ENCODE data around the gene MYLK.
"Not testable (repeated sequence)": the region's sequence is repeated elsewhere in the genome, so short reads cannot be mapped to it uniquely, and the experiment has no call there.

Gene MYLK

GRCh38 chr3:123884203-123884831, at the start of gene MYLK:
MYLK (minus strand) TSS chr3:123884332; CDS start chr3:123793841, 90,491 bp downstream.
- peak; percentile 8 for DNase-seq

GRCh38 chr3:123930445-123930844, 46.3 kb upstream of the MYLK start:
- DNase-seq, result no peak

GRCh38 chr3:123929325-123929724, 45.2 kb upstream of the MYLK start:
- DNase-seq, result no peak

GRCh38 chr3:123926396-123926795, 42.3 kb upstream of the MYLK start:
- DNase-seq, result no peak

- no peak for DNase-seq
These were observed 36.7 kb upstream of the MYLK start for GRCh38 chr3:123920868-123921267.

- DNase-seq, result no peak
These were observed 36.3 kb upstream of the MYLK start for GRCh38 chr3:123920383-123920782.

GRCh38 chr3:123919353-123919752, 35.2 kb upstream of the MYLK start:
- no peak for DNase-seq

- no peak for DNase-seq
These were observed 30.7 kb upstream of the MYLK start for GRCh38 chr3:123914829-123915228.

GRCh38 chr3:123909785-123910184, 25.7 kb upstream of the MYLK start:
- no peak for DNase-seq

- DNase-seq, result no peak
These were observed 23.6 kb upstream of the MYLK start for GRCh38 chr3:123907720-123908119.

GRCh38 chr3:123899300-123899865, 15.3 kb upstream of the MYLK start:
- DNase-seq, result no peak

GRCh38 chr3:123893012-123893411, 8.9 kb upstream of the MYLK start:
- DNase-seq, result no peak

- no peak for DNase-seq
These were observed 8.1 kb upstream of the MYLK start for GRCh38 chr3:123892195-123892594.

- not testable (repeated sequence) for DNase-seq
These were observed 6.9 kb upstream of the MYLK start for GRCh38 chr3:123890991-123891390.

GRCh38 chr3:123890162-123890561, 6.0 kb upstream of the MYLK start:
- DNase-seq, result not testable (repeated sequence)

GRCh38 chr3:123884993-123885392, 861 bp upstream of the MYLK start:
- no peak for DNase-seq

GRCh38 chr3:123883701-123884202, 380 bp downstream of the MYLK start:
- DNase-seq, result no peak

- no peak for DNase-seq
These were observed 1.0 kb downstream of the MYLK start for GRCh38 chr3:123883111-123883510.

GRCh38 chr3:123881771-123882170, 2.4 kb downstream of the MYLK start:
- no peak for DNase-seq

- no peak for DNase-seq
These were observed 3.1 kb downstream of the MYLK start for GRCh38 chr3:123880998-123881561.

GRCh38 chr3:123878807-123879206, 5.3 kb downstream of the MYLK start:
- no peak for DNase-seq

GRCh38 chr3:123877965-123878364, 6.2 kb downstream of the MYLK start:
- no peak for DNase-seq

- no peak for DNase-seq
These were observed 6.7 kb downstream of the MYLK start for GRCh38 chr3:123877466-123877865.

GRCh38 chr3:123876858-123877257, 7.3 kb downstream of the MYLK start:
- no peak for DNase-seq

GRCh38 chr3:123872621-123873020, 11.5 kb downstream of the MYLK start:
- no peak for DNase-seq
